ENCODE results near the gene TRPM5.
"Not testable (repeated sequence)": the region's sequence is repeated elsewhere in the genome, so short reads cannot be mapped to it uniquely, and the experiment has no call there.

Gene TRPM5, protein sequence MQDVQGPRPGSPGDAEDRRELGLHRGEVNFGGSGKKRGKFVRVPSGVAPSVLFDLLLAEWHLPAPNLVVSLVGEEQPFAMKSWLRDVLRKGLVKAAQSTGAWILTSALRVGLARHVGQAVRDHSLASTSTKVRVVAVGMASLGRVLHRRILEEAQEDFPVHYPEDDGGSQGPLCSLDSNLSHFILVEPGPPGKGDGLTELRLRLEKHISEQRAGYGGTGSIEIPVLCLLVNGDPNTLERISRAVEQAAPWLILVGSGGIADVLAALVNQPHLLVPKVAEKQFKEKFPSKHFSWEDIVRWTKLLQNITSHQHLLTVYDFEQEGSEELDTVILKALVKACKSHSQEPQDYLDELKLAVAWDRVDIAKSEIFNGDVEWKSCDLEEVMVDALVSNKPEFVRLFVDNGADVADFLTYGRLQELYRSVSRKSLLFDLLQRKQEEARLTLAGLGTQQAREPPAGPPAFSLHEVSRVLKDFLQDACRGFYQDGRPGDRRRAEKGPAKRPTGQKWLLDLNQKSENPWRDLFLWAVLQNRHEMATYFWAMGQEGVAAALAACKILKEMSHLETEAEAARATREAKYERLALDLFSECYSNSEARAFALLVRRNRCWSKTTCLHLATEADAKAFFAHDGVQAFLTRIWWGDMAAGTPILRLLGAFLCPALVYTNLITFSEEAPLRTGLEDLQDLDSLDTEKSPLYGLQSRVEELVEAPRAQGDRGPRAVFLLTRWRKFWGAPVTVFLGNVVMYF (N-terminal part only)

DNA sequence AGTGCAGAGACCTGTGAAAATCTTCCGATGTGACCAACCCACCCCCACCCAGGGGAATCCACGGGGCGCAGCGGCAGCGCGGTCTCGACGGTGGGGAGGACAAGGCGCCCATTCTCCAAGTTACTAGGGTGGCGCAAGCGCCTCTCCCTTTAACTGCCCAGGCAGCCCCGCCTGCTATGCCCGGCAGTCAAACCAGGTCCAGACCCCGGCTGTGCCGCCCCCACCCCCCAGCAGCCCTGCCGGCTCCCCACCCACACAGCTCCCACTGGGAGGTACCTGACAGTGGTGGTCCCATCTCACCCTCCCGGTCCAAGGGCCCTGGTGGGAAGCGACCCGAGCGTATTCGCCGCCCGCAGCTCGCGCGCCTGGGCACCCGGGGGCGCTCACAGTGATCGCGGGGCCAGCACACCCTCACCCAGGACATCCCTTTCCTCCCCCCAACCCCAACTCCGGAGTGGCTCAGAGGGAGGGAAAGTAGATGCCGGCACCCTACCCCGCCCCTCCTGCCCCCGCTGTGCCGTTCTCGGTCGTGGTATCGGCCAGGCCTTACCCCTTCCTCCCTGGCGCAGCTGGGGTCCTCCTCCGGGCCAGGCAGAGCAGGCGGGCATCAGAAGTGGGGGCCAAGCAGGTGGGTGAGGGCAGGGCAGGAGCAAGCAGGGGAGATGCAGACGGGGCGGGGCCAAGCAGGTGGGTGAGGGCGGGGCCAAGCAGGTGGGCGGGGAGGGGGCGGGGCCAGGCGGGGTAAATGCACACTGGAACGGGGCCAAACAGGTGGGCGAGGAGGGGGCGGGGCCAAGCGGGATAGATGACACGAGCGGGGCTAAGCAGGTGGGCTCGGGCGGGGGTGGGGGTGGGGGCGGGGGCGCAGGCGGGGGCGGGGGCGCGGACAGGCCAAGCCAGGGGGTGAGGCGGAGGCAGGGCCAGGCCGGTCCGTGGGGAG is at the start of gene TRPM5:
TRPM5 (minus strand) TSS at position 634 of the 940 bp plus-strand sequence. CDS start 21,478 bp downstream, outside the sequence.
- H3K27me3 Mint-ChIP-seq = peaks cover 41% of the 10 kb centered on the region
- H3K4me3 Mint-ChIP-seq = peak within 1 kb of the TSS; percentile 97
- peaks cover 11% of the 10 kb centered on the region for H3K36me3 Mint-ChIP-seq
- CTCF ChIA-PET = interaction anchor here (2.0 kb wide), 1 partner anchor 88 kb away, joined by 15 read pairs; no protein-coding TSS in a partner anchor
- peak within 1 kb of the TSS; percentile 73 for H3K27ac Mint-ChIP-seq
- peak; percentile 83 for DNase-seq
- no peaks in the 10 kb centered on the region for H3K9me3 Mint-ChIP-seq
- H3K4me1 Mint-ChIP-seq = peaks cover 36% of the 10 kb centered on the region

DNA sequence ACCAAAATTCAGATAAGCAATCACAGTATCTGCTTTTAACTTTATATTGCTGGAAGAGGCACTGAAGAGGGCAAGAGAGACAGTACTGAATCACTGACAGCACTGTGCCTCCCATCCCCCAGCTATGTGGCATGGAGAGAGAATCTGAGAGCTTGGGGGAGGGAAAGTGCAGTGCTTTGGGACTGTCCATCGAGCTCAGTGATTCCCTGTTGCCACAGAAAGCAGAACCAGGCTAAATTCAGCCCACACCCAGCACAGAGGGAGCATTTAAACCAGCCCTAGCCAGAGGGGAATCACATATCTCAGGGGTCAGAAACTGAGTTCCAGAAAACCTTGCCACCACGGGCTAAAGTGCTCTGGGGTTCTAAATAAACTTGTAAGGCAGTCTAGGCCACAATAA is 44.8 kb upstream of the TRPM5 start:
- CTCF ChIA-PET = no interaction called here
- no peak overlapping the region for H3K27ac Mint-ChIP-seq
- no peak overlapping the region for H3K4me3 Mint-ChIP-seq
- H3K27me3 Mint-ChIP-seq = peaks cover 6% of the 10 kb centered on the region
- H3K36me3 Mint-ChIP-seq = peaks cover 36% of the 10 kb centered on the region
- no peak for DNase-seq
- H3K4me1 Mint-ChIP-seq = no peaks in the 10 kb centered on the region
- H3K9me3 Mint-ChIP-seq = peaks cover 54% of the 10 kb centered on the region

DNA sequence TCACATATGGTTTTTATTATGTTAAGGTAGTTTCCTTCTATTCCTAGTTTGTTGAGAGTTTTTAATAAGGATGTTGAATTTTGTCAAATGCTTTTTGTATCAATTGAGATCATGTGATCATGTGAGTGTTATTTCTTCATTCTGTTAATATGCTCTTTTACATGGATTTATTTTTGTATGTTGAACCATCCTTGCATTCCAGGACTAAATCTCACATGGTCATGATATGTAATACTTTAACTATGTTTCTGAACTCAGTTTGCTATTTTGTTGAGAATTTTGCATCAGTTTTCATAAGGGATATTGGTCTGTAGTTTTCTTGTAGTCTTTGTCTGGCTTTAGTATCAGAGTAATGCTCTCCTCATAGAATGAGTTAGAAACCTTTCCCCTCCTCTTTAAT is 43.7 kb upstream of the TRPM5 start:
- Mint-ChIP-seq H3K27ac (no peak overlapping the region), H3K36me3 (peaks cover 35% of the 10 kb centered on the region), H3K27me3 (peaks cover 6% of the 10 kb centered on the region), H3K4me1 (no peaks in the 10 kb centered on the region), H3K9me3 (peaks cover 49% of the 10 kb centered on the region), H3K4me3 (no peak overlapping the region)
- CTCF ChIA-PET = no interaction called here
- DNase-seq = no peak

DNA sequence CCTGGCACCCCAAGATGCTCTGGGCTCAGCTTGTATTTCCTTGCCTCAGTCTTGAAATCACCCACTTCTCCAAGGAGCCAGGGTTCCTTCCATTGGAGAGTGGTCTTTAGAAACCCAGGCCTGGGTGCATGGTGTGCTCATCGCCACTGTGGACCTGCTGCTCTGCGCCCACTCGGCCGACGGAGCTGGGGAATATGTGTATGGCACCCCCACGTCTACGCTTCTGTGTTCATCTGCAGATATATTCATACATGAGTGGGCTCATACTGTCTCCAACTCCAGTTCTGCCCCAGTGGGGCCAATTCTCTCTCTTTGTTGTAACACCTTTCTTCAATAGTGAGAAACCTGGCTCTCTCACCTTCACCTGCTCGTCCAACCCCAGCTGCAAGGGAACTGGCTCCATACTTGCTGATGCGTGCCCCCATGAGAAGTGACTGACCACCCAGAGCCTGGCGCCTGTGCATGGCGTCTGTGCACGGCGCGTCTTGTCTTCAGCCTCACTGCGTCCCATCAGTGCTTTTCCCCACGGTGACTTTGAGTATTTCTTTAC is 40.3 kb upstream of the TRPM5 start:
- Mint-ChIP-seq H3K4me1 (peaks cover 15% of the 10 kb centered on the region), H3K4me3 (no peak overlapping the region), H3K36me3 (peaks cover 46% of the 10 kb centered on the region), H3K9me3 (peaks cover 50% of the 10 kb centered on the region), H3K27me3 (no peaks in the 10 kb centered on the region), H3K27ac (no peak overlapping the region)
- DNase-seq = no peak
- CTCF ChIA-PET = interaction anchor here (0.9 kb wide), 1 partner anchor 10 kb away, joined by 3 read pairs; no protein-coding TSS in a partner anchor

DNA sequence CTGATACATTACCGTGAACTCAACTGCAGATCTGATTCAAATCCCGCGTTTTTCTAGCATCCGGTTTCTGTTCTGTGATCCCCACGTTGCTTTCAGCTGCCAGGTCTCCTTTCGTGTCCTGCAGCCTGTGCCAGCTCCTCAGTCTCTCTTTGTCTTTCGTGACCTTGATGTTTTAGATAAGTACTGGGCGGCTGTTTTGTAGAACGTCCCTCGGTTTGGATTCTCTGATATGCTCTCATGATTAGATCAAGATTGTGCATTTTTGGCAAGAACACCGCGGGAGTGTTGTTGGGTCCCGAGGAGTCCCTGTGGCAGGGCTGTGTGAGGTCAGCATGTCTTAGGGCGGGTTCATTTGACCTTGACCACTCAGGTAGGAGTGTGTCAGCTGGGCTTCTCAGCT is 39.1 kb upstream of the TRPM5 start:
- H3K27ac Mint-ChIP-seq = no peak overlapping the region
- no peak overlapping the region for H3K4me3 Mint-ChIP-seq
- H3K4me1 Mint-ChIP-seq = peaks cover 15% of the 10 kb centered on the region
- H3K27me3 Mint-ChIP-seq = no peaks in the 10 kb centered on the region
- CTCF ChIA-PET = interaction anchor here (0.7 to 0.9 kb wide), 2 partner anchors 12 to 56 kb away, joined by 3 read pairs; no protein-coding TSS in a partner anchor
- H3K36me3 Mint-ChIP-seq = peaks cover 45% of the 10 kb centered on the region
- DNase-seq = no peak
- peaks cover 48% of the 10 kb centered on the region for H3K9me3 Mint-ChIP-seq

DNA sequence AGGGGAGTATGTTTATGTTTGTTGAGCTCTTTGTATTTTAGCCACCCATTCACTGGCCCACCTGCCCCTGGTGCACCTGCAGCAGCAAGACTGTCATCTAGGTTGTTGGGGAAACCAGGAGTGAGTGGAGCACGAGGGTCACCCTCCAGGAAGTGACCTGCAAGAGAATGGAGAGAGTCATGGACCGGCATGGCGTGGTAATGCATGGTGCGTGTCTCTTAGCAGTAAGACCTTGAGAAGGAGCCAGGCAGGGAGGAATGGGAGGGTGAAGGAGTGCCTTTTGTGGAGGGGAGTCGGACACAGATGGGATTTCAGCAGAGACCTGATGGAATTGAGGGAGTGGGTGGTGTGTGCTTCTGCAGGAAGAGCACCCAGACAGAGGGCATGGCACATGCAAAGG is 38.4 kb upstream of the TRPM5 start:
- peaks cover 47% of the 10 kb centered on the region for H3K9me3 Mint-ChIP-seq
- H3K36me3 Mint-ChIP-seq = peaks cover 47% of the 10 kb centered on the region
- CTCF ChIA-PET = no interaction called here
- no peak for DNase-seq
- no peaks in the 10 kb centered on the region for H3K27me3 Mint-ChIP-seq
- H3K4me3 Mint-ChIP-seq = no peak overlapping the region
- peaks cover 15% of the 10 kb centered on the region for H3K4me1 Mint-ChIP-seq
- no peak overlapping the region for H3K27ac Mint-ChIP-seq

DNA sequence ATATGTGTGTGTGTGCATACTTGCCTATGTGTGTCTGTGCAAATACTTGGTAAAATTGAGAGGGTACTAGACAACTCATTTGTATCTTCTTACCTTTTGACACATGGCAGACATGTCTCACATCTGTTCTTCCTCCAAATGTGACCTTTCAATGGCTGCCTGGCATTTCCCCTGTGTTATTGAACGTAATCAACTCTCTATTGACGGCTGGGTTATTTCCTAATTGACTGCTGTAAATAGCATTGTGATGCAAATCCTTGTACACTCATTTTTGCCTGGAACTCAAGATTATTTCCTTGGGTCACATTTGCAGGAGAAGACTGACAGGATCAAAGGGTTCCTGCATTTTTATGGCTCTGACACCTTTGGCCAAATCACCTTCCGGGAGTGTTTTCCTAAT is 37.9 kb upstream of the TRPM5 start:
- H3K27ac Mint-ChIP-seq = no peak overlapping the region
- H3K27me3 Mint-ChIP-seq = no peaks in the 10 kb centered on the region
- H3K9me3 Mint-ChIP-seq = peaks cover 47% of the 10 kb centered on the region
- peaks cover 15% of the 10 kb centered on the region for H3K4me1 Mint-ChIP-seq
- CTCF ChIA-PET = no interaction called here
- no peak for DNase-seq
- H3K36me3 Mint-ChIP-seq = peaks cover 50% of the 10 kb centered on the region
- H3K4me3 Mint-ChIP-seq = no peak overlapping the region

DNA sequence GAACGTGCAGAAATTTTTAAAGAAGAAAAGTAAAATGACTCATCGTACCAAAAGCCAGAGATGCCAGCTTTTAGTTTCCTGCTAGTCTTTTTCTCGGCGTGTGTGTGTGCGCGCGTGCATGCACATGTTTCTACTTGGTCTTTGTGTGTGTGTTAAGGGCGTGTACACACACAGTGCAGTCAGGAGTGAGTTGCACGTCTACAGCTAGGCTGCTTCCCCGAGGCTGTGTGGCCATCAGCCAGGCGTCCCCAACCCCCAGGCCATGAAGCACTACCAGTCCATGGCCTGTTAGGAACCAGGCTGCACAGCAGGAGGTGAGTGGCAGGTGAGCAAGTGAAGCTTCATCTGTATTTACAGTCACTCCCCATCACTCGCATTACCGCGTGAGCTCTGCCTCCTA is 36.9 kb upstream of the TRPM5 start:
- H3K9me3 Mint-ChIP-seq = peaks cover 42% of the 10 kb centered on the region
- no peak for DNase-seq
- H3K27ac Mint-ChIP-seq = no peak overlapping the region
- H3K4me1 Mint-ChIP-seq = peaks cover 15% of the 10 kb centered on the region
- H3K4me3 Mint-ChIP-seq = no peak overlapping the region
- H3K27me3 Mint-ChIP-seq = no peaks in the 10 kb centered on the region
- H3K36me3 Mint-ChIP-seq = peaks cover 53% of the 10 kb centered on the region
- CTCF ChIA-PET = interaction anchor here (0.6 to 1.7 kb wide), 2 partner anchors 15 to 872 kb away, joined by 3 read pairs; no protein-coding TSS in a partner anchor

DNA sequence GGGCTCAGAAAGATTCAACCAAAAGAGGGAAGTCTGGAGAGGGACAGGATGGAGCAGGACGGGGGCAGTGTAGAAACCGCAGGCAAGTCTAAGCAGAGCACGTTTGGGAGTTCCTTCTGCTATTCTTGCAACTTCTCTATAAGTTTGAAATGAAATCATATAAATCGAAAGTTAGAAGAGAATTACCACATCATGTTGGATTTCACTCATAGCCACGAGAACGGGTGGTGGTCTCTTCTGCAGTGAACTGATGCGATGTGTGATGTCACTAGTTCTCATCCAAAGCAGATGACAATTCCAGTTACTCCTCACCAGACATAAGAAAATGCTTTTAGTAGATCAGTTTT is 36.5 kb upstream of the TRPM5 start:
- H3K4me3 Mint-ChIP-seq = no peak overlapping the region
- H3K9me3 Mint-ChIP-seq = peaks cover 38% of the 10 kb centered on the region
- peak overlapping the region; percentile 29 for H3K27ac Mint-ChIP-seq
- H3K27me3 Mint-ChIP-seq = no peaks in the 10 kb centered on the region
- H3K4me1 Mint-ChIP-seq = peaks cover 15% of the 10 kb centered on the region
- CTCF ChIA-PET = interaction anchor here (0.6 to 1.7 kb wide), 3 partner anchors 11 to 873 kb away, joined by 3 read pairs; no protein-coding TSS in a partner anchor
- no peak for DNase-seq
- H3K36me3 Mint-ChIP-seq = peaks cover 49% of the 10 kb centered on the region

DNA sequence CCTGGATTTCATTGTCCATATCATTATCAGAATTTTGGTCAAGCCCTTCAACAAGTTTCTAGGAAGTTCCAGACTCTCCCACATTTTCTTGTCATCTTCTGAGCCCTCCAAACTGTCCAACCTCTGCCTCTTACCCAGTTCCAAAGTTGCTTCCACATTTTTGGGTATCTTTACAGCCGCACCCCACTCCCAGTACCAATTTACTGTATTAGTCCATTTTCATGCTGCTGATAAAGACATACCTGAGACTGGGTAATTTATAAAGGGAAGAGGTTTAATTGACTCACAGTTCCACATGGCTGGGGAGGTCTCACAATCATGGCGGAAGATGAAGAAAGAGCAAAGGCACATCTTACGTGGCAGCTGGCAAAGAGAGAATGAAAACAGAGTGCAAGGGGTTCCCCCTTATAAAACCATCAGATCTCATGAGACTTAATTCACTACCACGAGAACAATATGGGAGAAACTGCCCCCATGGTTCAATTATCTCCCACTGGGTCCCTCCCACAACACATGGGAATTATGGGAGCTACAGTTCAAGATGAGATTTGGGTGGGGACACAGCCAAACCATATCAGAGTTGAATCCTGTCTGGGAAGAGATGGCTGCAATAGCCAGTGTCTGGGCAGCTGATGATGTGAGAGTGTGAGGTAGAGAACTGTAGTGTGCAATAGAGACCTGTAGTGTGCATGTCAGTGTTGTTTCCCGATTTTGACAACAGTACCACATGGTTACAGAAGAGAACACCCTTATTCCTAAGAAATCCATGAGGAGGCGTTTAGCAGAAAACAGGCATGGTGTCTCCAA is 36.0 kb upstream of the TRPM5 start:
- Mint-ChIP-seq H3K4me1 (peaks cover 17% of the 10 kb centered on the region), H3K27ac (peak overlapping the region; percentile 29), H3K36me3 (peaks cover 44% of the 10 kb centered on the region), H3K9me3 (peaks cover 33% of the 10 kb centered on the region)
- H3K27me3 Mint-ChIP-seq, H3K4me3 Mint-ChIP-seq, DNase-seq: not testable (repeated sequence)
- CTCF ChIA-PET = interaction anchor here (1.0 to 1.7 kb wide), 2 partner anchors 10 to 16 kb away, joined by 3 read pairs; no protein-coding TSS in a partner anchor

DNA sequence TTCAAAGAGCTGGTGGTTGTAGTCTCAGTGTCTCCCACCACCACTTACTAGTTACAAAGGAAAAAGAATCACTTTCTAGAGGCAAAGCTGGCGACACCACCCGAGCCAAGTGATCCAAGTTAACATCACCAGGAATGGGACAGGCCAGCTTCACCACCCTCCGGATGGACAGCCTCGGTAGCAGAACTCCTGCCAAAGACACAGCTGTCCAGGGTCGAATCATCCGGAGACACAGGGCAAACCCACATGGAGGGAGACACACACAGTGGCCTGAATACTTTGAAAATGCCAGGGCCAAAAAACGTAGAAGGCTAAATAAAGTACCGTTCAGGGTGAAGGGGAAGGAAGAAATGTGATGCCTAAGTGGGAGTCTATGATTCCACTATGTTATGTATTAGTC is 33.6 kb upstream of the TRPM5 start:
- no peak overlapping the region for H3K27ac Mint-ChIP-seq
- peaks cover 17% of the 10 kb centered on the region for H3K4me1 Mint-ChIP-seq
- CTCF ChIA-PET = no interaction called here
- H3K27me3 Mint-ChIP-seq = no peaks in the 10 kb centered on the region
- no peak overlapping the region for H3K4me3 Mint-ChIP-seq
- no peak for DNase-seq
- H3K36me3 Mint-ChIP-seq = peaks cover 36% of the 10 kb centered on the region
- peaks cover 32% of the 10 kb centered on the region for H3K9me3 Mint-ChIP-seq

DNA sequence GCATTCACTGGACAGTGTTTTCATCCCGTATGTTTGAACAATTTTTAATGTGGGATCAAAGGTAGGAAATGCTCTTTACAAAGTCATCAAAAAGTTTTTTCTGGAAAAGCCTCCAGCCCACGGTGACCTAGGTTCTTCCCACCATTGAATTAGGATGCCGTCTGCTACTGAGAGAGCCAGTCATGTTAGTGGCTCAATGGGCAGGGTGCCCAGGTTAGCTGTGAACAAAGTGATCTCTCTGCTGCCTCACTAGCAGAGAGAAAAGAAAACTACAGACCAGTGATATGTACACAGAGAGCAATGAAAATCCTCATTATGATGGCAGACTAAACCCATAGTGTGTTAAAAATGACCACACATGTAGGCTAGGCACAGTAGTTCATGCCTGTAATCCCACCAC is 32.9 kb upstream of the TRPM5 start:
- CTCF ChIA-PET = no interaction called here
- Mint-ChIP-seq H3K27ac (no peak overlapping the region), H3K36me3 (peaks cover 32% of the 10 kb centered on the region), H3K4me1 (peaks cover 17% of the 10 kb centered on the region), H3K4me3 (no peak overlapping the region), H3K27me3 (no peaks in the 10 kb centered on the region), H3K9me3 (peaks cover 32% of the 10 kb centered on the region)
- DNase-seq = no peak

Measured in activated naive CD4-positive, alpha-beta T cell treated with anti-CD3 and anti-CD28 coated beads, Interleukin-2, amount 10 ng/mL, durations not matched to agents 7 days and 5 days (primary cell).